Measurements from ENCODE around the gene SET.

Gene SET

DNA sequence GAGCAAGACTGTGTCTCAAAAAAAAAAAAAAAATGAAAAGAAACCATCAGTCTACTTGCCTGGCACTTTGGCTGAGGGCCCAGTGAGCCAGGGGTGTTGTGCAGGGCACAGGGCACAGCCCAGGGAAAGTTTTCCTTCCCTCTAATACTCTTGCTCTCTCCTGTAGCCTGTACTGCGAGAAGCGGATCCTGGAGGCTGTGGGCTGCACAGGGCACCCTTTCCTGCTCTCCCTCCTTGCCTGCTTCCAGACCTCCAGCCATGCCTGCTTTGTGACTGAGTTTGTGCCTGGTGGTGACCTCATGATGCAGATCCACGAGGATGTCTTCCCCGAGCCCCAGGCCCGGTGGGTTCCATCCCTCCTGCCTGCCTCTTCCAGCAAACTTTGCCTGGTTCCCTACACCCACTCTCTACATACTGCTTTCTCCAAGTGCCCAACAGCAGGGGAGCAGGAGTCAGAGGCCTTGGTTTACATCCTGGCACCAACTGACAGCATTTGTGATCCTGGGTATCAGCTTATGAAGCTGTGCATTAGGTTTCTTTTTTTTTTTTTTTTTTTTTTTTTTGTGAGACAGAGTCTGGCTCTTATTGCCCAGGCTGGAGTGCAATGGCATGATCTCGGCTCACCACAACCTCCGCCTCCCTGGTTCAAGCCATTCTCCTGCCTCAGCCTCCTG, 27.7 kb downstream of the SET start:
- no peak overlapping the region for H3K4me2 ChIP-seq (ENCODE audit: low read length)
- peaks cover 3% of the 10 kb centered on the region for H3K4me1 ChIP-seq (ENCODE audit: control insufficient read depth, insufficient read depth, low read length)
- no peak overlapping the region for H3K9ac ChIP-seq (ENCODE audit: low read depth, low read length)
- H3K4me3 ChIP-seq (ENCODE audit: low read length) = no peak overlapping the region
- H3K9me3 ChIP-seq (replicated peaks; ENCODE audit: low read length) = no peaks in the 10 kb centered on the region
- peaks cover 4% of the 10 kb centered on the region for H3K36me3 ChIP-seq (ENCODE audit: insufficient read depth, low read length)
- no peaks in the 10 kb centered on the region for H3K27me3 ChIP-seq (ENCODE audit: control insufficient read depth, insufficient read depth, low read length)

- Histone ChIP-seq H3K4me2 (ENCODE audit: low read length) (no peak overlapping the region), H3K4me3 (ENCODE audit: low read length) (no peak overlapping the region), H3K27me3 (ENCODE audit: control insufficient read depth, insufficient read depth, low read length) (no peaks in the 10 kb centered on the region), H3K9me3 (replicated peaks; ENCODE audit: low read length) (no peaks in the 10 kb centered on the region), H3K9ac (ENCODE audit: low read depth, low read length) (no peak overlapping the region), H3K4me1 (ENCODE audit: control insufficient read depth, insufficient read depth, low read length) (peaks cover 3% of the 10 kb centered on the region), H3K36me3 (ENCODE audit: insufficient read depth, low read length) (peaks cover 4% of the 10 kb centered on the region)
Observed at GRCh38 chr9:128718047-128718446, 29.0 kb downstream of the SET start.

- Histone ChIP-seq H3K4me2 (ENCODE audit: low read length) (no peak overlapping the region), H3K9me3 (replicated peaks; ENCODE audit: low read length) (no peaks in the 10 kb centered on the region), H3K27me3 (ENCODE audit: control insufficient read depth, insufficient read depth, low read length) (no peaks in the 10 kb centered on the region), H3K4me1 (ENCODE audit: control insufficient read depth, insufficient read depth, low read length) (peaks cover 7% of the 10 kb centered on the region), H3K36me3 (ENCODE audit: insufficient read depth, low read length) (peaks cover 4% of the 10 kb centered on the region), H3K9ac (ENCODE audit: low read depth, low read length) (no peak overlapping the region), H3K4me3 (ENCODE audit: low read length) (no peak overlapping the region)
Observed at GRCh38 chr9:128718475-128718874, 29.5 kb downstream of the SET start.

DNA sequence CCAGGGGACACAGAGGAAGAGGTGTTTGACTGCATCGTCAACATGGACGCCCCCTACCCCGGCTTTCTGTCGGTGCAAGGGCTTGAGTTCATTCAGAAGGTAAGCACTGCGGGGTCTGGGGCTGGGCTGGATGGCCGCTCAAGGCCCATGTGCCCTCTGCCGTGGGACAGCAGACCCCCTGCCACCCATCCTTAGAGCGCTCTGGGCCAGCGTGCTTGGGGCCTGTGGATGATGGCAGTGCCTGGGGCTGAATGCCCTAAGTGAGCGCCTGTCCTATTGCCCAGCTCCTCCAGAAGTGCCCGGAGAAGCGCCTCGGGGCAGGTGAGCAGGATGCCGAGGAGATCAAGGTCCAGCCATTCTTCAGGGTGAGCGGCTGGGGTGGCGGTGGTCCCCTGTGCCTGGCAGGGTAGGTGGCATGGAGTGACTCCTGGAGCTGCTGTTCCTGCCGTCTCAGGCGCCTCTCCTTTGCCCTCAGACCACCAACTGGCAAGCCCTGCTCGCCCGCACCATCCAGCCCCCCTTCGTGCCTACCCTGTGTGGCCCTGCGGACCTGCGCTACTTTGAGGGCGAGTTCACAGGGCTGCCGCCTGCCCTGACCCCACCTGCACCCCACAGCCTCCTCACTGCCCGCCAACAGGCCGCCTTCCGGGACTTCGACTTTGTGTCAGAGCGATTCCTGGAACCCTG, 31.0 kb downstream of the SET start:
- H3K4me1 ChIP-seq (ENCODE audit: control insufficient read depth, insufficient read depth, low read length) = peaks cover 18% of the 10 kb centered on the region
- H3K4me3 ChIP-seq (ENCODE audit: low read length) = no peak overlapping the region
- no peaks in the 10 kb centered on the region for H3K27me3 ChIP-seq (ENCODE audit: control insufficient read depth, insufficient read depth, low read length)
- no peaks in the 10 kb centered on the region for H3K9me3 ChIP-seq (replicated peaks; ENCODE audit: low read length)
- no peak overlapping the region for H3K4me2 ChIP-seq (ENCODE audit: low read length)
- no peak overlapping the region for H3K9ac ChIP-seq (ENCODE audit: low read depth, low read length)
- H3K36me3 ChIP-seq (ENCODE audit: insufficient read depth, low read length) = peaks cover 4% of the 10 kb centered on the region

DNA sequence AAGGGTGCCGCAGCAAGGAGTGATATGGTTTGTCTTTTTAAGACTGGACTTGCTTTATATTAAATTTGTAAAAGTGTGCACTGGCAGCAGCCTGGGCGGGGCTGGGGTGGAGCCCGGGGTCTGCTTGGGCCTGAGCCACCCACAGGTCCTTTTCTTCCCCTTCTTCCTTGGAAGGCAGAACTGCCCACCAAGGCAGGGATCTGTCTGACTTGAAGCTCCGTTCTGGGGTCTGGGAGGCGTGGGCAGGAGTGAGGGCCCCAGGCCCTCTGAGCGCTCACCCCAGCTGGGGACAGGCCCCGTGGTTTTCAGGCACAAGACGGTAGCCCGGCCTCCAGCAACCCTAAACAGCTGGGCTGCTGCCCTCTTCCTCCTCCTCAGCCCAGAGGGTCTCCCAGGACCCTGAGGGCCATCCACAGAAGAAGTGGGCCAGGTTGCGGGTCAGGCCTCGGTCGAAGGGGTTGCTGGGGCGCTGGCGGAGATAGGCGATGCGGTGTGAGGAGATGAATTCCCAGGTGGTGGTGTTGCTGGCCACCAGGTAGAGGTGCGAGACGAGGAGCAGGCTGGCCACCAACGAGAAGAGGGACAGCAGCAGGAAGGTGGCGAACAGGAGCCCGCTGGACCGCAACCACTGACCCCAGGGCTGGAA, 31.9 kb downstream of the SET start:
- Histone ChIP-seq H3K9me3 (replicated peaks; ENCODE audit: low read length) (no peaks in the 10 kb centered on the region), H3K27me3 (ENCODE audit: control insufficient read depth, insufficient read depth, low read length) (no peaks in the 10 kb centered on the region), H3K9ac (ENCODE audit: low read depth, low read length) (no peak overlapping the region), H3K4me2 (ENCODE audit: low read length) (no peak overlapping the region), H3K4me3 (ENCODE audit: low read length) (no peak overlapping the region), H3K4me1 (ENCODE audit: control insufficient read depth, insufficient read depth, low read length) (peaks cover 18% of the 10 kb centered on the region), H3K36me3 (ENCODE audit: insufficient read depth, low read length) (peaks cover 4% of the 10 kb centered on the region)

GRCh38 chr9:128721487-128722010, 32.5 kb downstream of the SET start:
- no peak overlapping the region for H3K4me2 ChIP-seq (ENCODE audit: low read length)
- peaks cover 4% of the 10 kb centered on the region for H3K36me3 ChIP-seq (ENCODE audit: insufficient read depth, low read length)
- no peak overlapping the region for H3K4me3 ChIP-seq (ENCODE audit: low read length)
- no peaks in the 10 kb centered on the region for H3K9me3 ChIP-seq (replicated peaks; ENCODE audit: low read length)
- H3K4me1 ChIP-seq (ENCODE audit: control insufficient read depth, insufficient read depth, low read length) = peaks cover 18% of the 10 kb centered on the region
- no peak overlapping the region for H3K9ac ChIP-seq (ENCODE audit: low read depth, low read length)
- no peaks in the 10 kb centered on the region for H3K27me3 ChIP-seq (ENCODE audit: control insufficient read depth, insufficient read depth, low read length)

- peak overlapping the region; percentile 90 for H3K4me3 ChIP-seq (ENCODE audit: low read length)
- no peaks in the 10 kb centered on the region for H3K9me3 ChIP-seq (replicated peaks; ENCODE audit: low read length)
- H3K4me1 ChIP-seq (ENCODE audit: control insufficient read depth, insufficient read depth, low read length) = peaks cover 18% of the 10 kb centered on the region
- H3K4me2 ChIP-seq (ENCODE audit: low read length) = peak overlapping the region; percentile 98
- peaks cover 4% of the 10 kb centered on the region for H3K36me3 ChIP-seq (ENCODE audit: insufficient read depth, low read length)
- no peak overlapping the region for H3K9ac ChIP-seq (ENCODE audit: low read depth, low read length)
- no peaks in the 10 kb centered on the region for H3K27me3 ChIP-seq (ENCODE audit: control insufficient read depth, insufficient read depth, low read length)
Observed at GRCh38 chr9:128722380-128723351, 33.6 kb downstream of the SET start.

GRCh38 chr9:128723352-128723865, 34.4 kb downstream of the SET start:
- Histone ChIP-seq H3K4me1 (ENCODE audit: control insufficient read depth, insufficient read depth, low read length) (peaks cover 18% of the 10 kb centered on the region), H3K9ac (ENCODE audit: low read depth, low read length) (peak overlapping the region; percentile 77), H3K9me3 (replicated peaks; ENCODE audit: low read length) (no peaks in the 10 kb centered on the region), H3K27me3 (ENCODE audit: control insufficient read depth, insufficient read depth, low read length) (no peaks in the 10 kb centered on the region), H3K4me2 (ENCODE audit: low read length) (peak overlapping the region; percentile 98), H3K36me3 (ENCODE audit: insufficient read depth, low read length) (peaks cover 4% of the 10 kb centered on the region), H3K4me3 (ENCODE audit: low read length) (peak overlapping the region; percentile 90)

DNA sequence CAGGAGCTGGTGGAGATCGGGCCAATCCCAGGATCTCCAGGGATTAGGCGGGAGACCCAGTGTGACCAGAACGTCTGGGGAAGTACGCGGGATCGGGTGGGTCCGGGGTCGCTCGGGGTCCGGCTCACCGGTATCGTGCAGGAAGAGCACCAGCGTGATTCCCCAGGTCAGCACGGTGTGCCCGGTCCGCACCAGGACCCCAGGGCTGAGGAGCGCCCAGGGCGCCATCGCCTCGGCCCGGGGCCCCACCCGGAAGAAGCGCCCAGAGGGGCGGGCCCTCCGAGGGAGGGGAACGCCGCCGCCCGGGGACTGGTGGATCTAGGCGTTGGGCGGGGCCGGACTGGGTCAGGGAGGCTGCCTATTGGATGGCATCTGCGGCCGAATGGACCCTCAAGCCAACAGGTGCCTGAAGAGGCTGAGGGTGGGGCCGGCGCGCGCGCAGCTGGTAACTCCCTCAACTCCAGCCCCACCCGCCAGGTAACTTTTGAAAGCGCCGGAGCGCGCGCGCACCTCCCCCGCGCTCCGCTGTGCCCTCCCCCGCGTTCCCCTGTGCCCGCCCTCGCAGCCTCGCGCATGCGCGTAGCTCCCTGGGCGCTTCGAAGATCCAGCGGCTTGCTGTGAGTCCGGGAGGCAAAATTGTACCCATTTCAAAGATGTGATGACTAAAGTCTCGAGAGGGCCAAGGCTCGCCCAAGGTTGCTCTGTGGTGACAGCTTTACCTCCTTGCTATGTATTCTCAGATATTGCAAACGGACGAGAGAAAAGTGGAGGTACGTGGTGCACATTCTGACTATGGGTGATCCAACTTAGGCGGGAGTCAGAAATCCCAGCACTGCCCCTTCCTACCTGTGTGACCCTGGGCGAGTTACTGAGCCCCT, 35.1 kb downstream of the SET start, which contains the start of gene ZDHHC12:
ZDHHC12 (minus strand) TSS at position 262 of the 878 bp plus-strand sequence; CDS start at position 228, 34 bp downstream.
- Histone ChIP-seq H3K36me3 (ENCODE audit: insufficient read depth, low read length) (peaks cover 4% of the 10 kb centered on the region), H3K9ac (ENCODE audit: low read depth, low read length) (peak within 1 kb of the TSS; percentile 77), H3K27me3 (ENCODE audit: control insufficient read depth, insufficient read depth, low read length) (no peaks in the 10 kb centered on the region), H3K9me3 (replicated peaks; ENCODE audit: low read length) (no peaks in the 10 kb centered on the region), H3K4me1 (ENCODE audit: control insufficient read depth, insufficient read depth, low read length) (peaks cover 18% of the 10 kb centered on the region), H3K4me3 (ENCODE audit: low read length) (peak within 1 kb of the TSS; percentile 90), H3K4me2 (ENCODE audit: low read length) (peak within 1 kb of the TSS; percentile 98)

DNA sequence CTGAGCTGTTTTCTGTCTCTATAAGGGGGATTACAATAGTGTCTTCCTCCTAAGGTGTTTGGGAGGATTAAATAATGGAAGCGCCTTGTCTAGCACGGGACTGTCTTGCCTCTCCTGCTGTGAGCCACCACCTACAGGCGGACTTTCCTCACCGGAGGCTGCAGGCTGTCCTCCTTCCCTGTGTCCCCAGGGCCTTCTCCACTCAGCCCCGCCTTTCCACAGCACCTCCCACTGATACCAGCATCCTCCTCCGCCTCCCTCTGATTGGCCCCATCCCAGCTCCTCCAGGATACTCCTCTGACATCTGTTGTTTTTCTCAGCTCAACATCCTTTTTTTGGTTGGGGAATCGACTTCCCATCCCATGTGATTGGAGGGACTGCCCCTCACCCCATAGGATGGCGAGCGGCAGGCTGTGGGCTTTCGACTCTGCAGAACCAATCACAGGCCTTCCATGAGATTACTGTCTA, 35.8 kb downstream of the SET start:
- H3K9me3 ChIP-seq (replicated peaks; ENCODE audit: low read length) = no peaks in the 10 kb centered on the region
- no peaks in the 10 kb centered on the region for H3K27me3 ChIP-seq (ENCODE audit: control insufficient read depth, insufficient read depth, low read length)
- no peak overlapping the region for H3K9ac ChIP-seq (ENCODE audit: low read depth, low read length)
- H3K4me2 ChIP-seq (ENCODE audit: low read length) = peak overlapping the region; percentile 98
- peaks cover 4% of the 10 kb centered on the region for H3K36me3 ChIP-seq (ENCODE audit: insufficient read depth, low read length)
- H3K4me1 ChIP-seq (ENCODE audit: control insufficient read depth, insufficient read depth, low read length) = peaks cover 15% of the 10 kb centered on the region
- peak overlapping the region; percentile 90 for H3K4me3 ChIP-seq (ENCODE audit: low read length)
